ENCODE results near the gene ESM1.
A peak's percentile ranks its signal among the peaks of the same experiment; 100 is the strongest.

Gene ESM1, protein sequence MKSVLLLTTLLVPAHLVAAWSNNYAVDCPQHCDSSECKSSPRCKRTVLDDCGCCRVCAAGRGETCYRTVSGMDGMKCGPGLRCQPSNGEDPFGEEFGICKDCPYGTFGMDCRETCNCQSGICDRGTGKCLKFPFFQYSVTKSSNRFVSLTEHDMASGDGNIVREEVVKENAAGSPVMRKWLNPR

GRCh38 chr5:54985301-54986268 is at the start of gene ESM1:
TSS of gene ESM1 (minus strand) at chr5:54985593. CDS start at chr5:54985517, 76 bp downstream.
- H3K4me3 ChIP-seq (ENCODE audit: insufficient read length, low read depth) = no peak within 1 kb of the TSS
- H3K9me3 ChIP-seq (ENCODE audit: insufficient read depth, low read length) = no peaks in the 10 kb centered on the region
- DNase-seq (ENCODE audit: low read depth, low spot score) = no peak
- TF ChIP-seq YY1 (IDR thresholded peaks at IDR 0.05; ENCODE audit: insufficient read depth, insufficient read length) = no peak
- no peak for TF ChIP-seq SUZ12 (IDR thresholded peaks at IDR 0.05; ENCODE audit: extremely low read depth, insufficient read depth, insufficient read length)
- TF ChIP-seq ZNF274 (IDR thresholded peaks at IDR 0.05; ENCODE audit: low read depth, low read length) = no peak
- no peaks in the 10 kb centered on the region for H3K27me3 ChIP-seq (ENCODE audit: insufficient read depth, insufficient read length)
- no peaks in the 10 kb centered on the region for H3K36me3 ChIP-seq (ENCODE audit: insufficient read depth, insufficient read length, low read length)
- no peak within 1 kb of the TSS for H3K9ac ChIP-seq (ENCODE audit: insufficient read length, low read depth)
- no peaks in the 10 kb centered on the region for H3K4me1 ChIP-seq (ENCODE audit: insufficient read depth, insufficient read length)

DNA sequence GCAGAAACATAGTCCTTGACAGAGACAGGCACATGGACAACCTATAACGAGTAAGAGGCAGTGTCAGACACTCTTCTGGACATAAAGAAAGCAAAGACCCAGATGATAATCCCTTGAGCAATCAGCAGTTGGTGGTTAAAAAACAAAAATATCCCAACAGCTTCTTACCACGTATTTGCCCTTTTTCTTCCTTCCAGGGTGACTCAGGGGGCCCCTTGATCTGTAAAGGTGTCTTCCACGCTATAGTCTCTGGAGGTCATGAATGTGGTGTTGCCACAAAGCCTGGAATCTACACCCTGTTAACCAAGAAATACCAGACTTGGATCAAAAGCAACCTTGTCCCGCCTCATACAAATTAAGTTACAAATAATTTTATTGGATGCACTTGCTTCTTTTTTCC is 48.2 kb upstream of the ESM1 start:
- TF ChIP-seq SUZ12 (IDR thresholded peaks at IDR 0.05; ENCODE audit: extremely low read depth, insufficient read depth, insufficient read length) = no peak
- TF ChIP-seq YY1 (IDR thresholded peaks at IDR 0.05; ENCODE audit: insufficient read depth, insufficient read length) = no peak
- no peak for TF ChIP-seq ZNF274 (IDR thresholded peaks at IDR 0.05; ENCODE audit: low read depth, low read length)
- H3K27me3 ChIP-seq (ENCODE audit: insufficient read depth, insufficient read length) = no peaks in the 10 kb centered on the region
- H3K4me1 ChIP-seq (ENCODE audit: insufficient read depth, insufficient read length) = no peaks in the 10 kb centered on the region
- no peaks in the 10 kb centered on the region for H3K36me3 ChIP-seq (ENCODE audit: insufficient read depth, insufficient read length, low read length)
- no peak for DNase-seq (ENCODE audit: low read depth, low spot score)
- no peak overlapping the region for H3K4me3 ChIP-seq (ENCODE audit: insufficient read length, low read depth)
- no peaks in the 10 kb centered on the region for H3K9me3 ChIP-seq (ENCODE audit: insufficient read depth, low read length)
- H3K9ac ChIP-seq (ENCODE audit: insufficient read length, low read depth) = no peak overlapping the region

DNA sequence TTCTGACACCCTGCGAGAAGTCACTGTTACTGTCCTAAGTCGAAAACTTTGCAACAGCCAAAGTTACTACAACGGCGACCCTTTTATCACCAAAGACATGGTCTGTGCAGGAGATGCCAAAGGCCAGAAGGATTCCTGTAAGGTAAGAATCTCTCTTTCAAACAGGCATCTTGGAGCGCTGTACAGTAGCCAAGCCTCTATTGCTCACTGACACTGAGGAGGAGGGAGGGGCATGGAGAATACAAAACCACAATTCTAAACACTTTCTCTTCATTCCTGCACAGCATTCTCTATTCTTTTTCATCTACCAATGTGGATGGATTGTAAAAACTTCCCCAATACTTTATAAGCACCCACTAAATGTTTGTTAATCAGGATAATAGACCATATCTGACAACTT is 46.1 kb upstream of the ESM1 start:
- Histone ChIP-seq H3K4me1 (ENCODE audit: insufficient read depth, insufficient read length) (no peaks in the 10 kb centered on the region), H3K4me3 (ENCODE audit: insufficient read length, low read depth) (no peak overlapping the region), H3K9me3 (ENCODE audit: insufficient read depth, low read length) (no peaks in the 10 kb centered on the region), H3K36me3 (ENCODE audit: insufficient read depth, insufficient read length, low read length) (no peaks in the 10 kb centered on the region), H3K27me3 (ENCODE audit: insufficient read depth, insufficient read length) (no peaks in the 10 kb centered on the region), H3K9ac (ENCODE audit: insufficient read length, low read depth) (no peak overlapping the region)
- no peak for DNase-seq (ENCODE audit: low read depth, low spot score)
- TF ChIP-seq YY1 (IDR thresholded peaks at IDR 0.05; ENCODE audit: insufficient read depth, insufficient read length) = no peak
- no peak for TF ChIP-seq ZNF274 (IDR thresholded peaks at IDR 0.05; ENCODE audit: low read depth, low read length)
- TF ChIP-seq SUZ12 (IDR thresholded peaks at IDR 0.05; ENCODE audit: extremely low read depth, insufficient read depth, insufficient read length) = no peak

GRCh38 chr5:55030676-55031369 is 45.4 kb upstream of the ESM1 start:
- DNase-seq (ENCODE audit: low read depth, low spot score) = no peak
- H3K9me3 ChIP-seq (ENCODE audit: insufficient read depth, low read length) = no peaks in the 10 kb centered on the region
- H3K27me3 ChIP-seq (ENCODE audit: insufficient read depth, insufficient read length) = no peaks in the 10 kb centered on the region
- H3K4me1 ChIP-seq (ENCODE audit: insufficient read depth, insufficient read length) = no peaks in the 10 kb centered on the region
- no peaks in the 10 kb centered on the region for H3K36me3 ChIP-seq (ENCODE audit: insufficient read depth, insufficient read length, low read length)
- TF ChIP-seq YY1 (IDR thresholded peaks at IDR 0.05; ENCODE audit: insufficient read depth, insufficient read length) (no peak), SUZ12 (IDR thresholded peaks at IDR 0.05; ENCODE audit: extremely low read depth, insufficient read depth, insufficient read length) (no peak)
- H3K4me3 ChIP-seq (ENCODE audit: insufficient read length, low read depth) = no peak overlapping the region
- H3K9ac ChIP-seq (ENCODE audit: insufficient read length, low read depth) = no peak overlapping the region

GRCh38 chr5:55030220-55030619 is 44.8 kb upstream of the ESM1 start:
- no peaks in the 10 kb centered on the region for H3K27me3 ChIP-seq (ENCODE audit: insufficient read depth, insufficient read length)
- no peak overlapping the region for H3K4me3 ChIP-seq (ENCODE audit: insufficient read length, low read depth)
- no peaks in the 10 kb centered on the region for H3K9me3 ChIP-seq (ENCODE audit: insufficient read depth, low read length)
- H3K4me1 ChIP-seq (ENCODE audit: insufficient read depth, insufficient read length) = no peaks in the 10 kb centered on the region
- no peak for TF ChIP-seq YY1 (IDR thresholded peaks at IDR 0.05; ENCODE audit: insufficient read depth, insufficient read length)
- no peaks in the 10 kb centered on the region for H3K36me3 ChIP-seq (ENCODE audit: insufficient read depth, insufficient read length, low read length)
- H3K9ac ChIP-seq (ENCODE audit: insufficient read length, low read depth) = no peak overlapping the region
- peak; percentile 18 for DNase-seq (ENCODE audit: low read depth, low spot score)

GRCh38 chr5:55027595-55027994 is 42.2 kb upstream of the ESM1 start:
- Histone ChIP-seq H3K4me3 (ENCODE audit: insufficient read length, low read depth) (no peak overlapping the region), H3K9me3 (ENCODE audit: insufficient read depth, low read length) (no peaks in the 10 kb centered on the region), H3K27me3 (ENCODE audit: insufficient read depth, insufficient read length) (no peaks in the 10 kb centered on the region), H3K36me3 (ENCODE audit: insufficient read depth, insufficient read length, low read length) (no peaks in the 10 kb centered on the region), H3K4me1 (ENCODE audit: insufficient read depth, insufficient read length) (no peaks in the 10 kb centered on the region), H3K9ac (ENCODE audit: insufficient read length, low read depth) (no peak overlapping the region)
- DNase-seq (ENCODE audit: low read depth, low spot score) = no peak
- TF ChIP-seq YY1 (IDR thresholded peaks at IDR 0.05; ENCODE audit: insufficient read depth, insufficient read length) = no peak
- no peak for TF ChIP-seq SUZ12 (IDR thresholded peaks at IDR 0.05; ENCODE audit: extremely low read depth, insufficient read depth, insufficient read length)
- no peak for TF ChIP-seq ZNF274 (IDR thresholded peaks at IDR 0.05; ENCODE audit: low read depth, low read length)

GRCh38 chr5:55022450-55022849 is 37.1 kb upstream of the ESM1 start:
- no peak overlapping the region for H3K4me3 ChIP-seq (ENCODE audit: insufficient read length, low read depth)
- H3K36me3 ChIP-seq (ENCODE audit: insufficient read depth, insufficient read length, low read length) = no peaks in the 10 kb centered on the region

More at GRCh38 chr5:55022450-55022849, 37.1 kb upstream of the ESM1 start:
- Histone ChIP-seq H3K9ac (ENCODE audit: insufficient read length, low read depth) (no peak overlapping the region), H3K27me3 (ENCODE audit: insufficient read depth, insufficient read length) (no peaks in the 10 kb centered on the region), H3K9me3 (ENCODE audit: insufficient read depth, low read length) (no peaks in the 10 kb centered on the region), H3K4me1 (ENCODE audit: insufficient read depth, insufficient read length) (no peaks in the 10 kb centered on the region)
- no peak for DNase-seq (ENCODE audit: low read depth, low spot score)
- TF ChIP-seq ZNF274 (IDR thresholded peaks at IDR 0.05; ENCODE audit: low read depth, low read length) (no peak), SUZ12 (IDR thresholded peaks at IDR 0.05; ENCODE audit: extremely low read depth, insufficient read depth, insufficient read length) (no peak), YY1 (IDR thresholded peaks at IDR 0.05; ENCODE audit: insufficient read depth, insufficient read length) (no peak)

Measured in NT2/D1 (cell line).